GM12878 (cell line): ENCODE measurements around the gene PVALEF.

Experiments used
- BHLHE40 ChIP-seq, 2 experiments: fragments of 450-650 bp in 1 of 2; IDR thresholded peaks; 2 replicates each; pipeline ENCODE4 v1.6.1; 2011 to 2017; ENCODE audit warnings: low read depth in 2 of 2, borderline replicate concordance in 1 of 2, improper control_type of control experiment in 1 of 2, low read length in 1 of 2, mild to moderate bottlenecking in 1 of 2
- EP300 ChIP-seq, 2 experiments: fragments of 150-350 bp in 1 of 2; IDR thresholded peaks; 2 replicates each; pipeline ENCODE4 v1.6.1; 2011 to 2012; ENCODE audit warnings: low read depth in 2 of 2, low read length in 2 of 2, borderline replicate concordance in 1 of 2, improper control_type of control experiment in 1 of 2, inconsistent platforms in 1 of 2; ENCODE audit not compliant: control insufficient read depth in 1 of 2
- NBN ChIP-seq: fragments of 450-650 bp; IDR thresholded peaks from 2 replicates; pipeline ENCODE4 v1.6.1; 2016
- NR2C2 ChIP-seq: IDR thresholded peaks from 2 replicates; pipeline ENCODE4 v1.6.1; 2011; ENCODE audit warnings: borderline replicate concordance, low read depth; ENCODE audit not compliant: control insufficient read depth, insufficient read length
- POLR2A ChIP-seq: IDR thresholded peaks from 2 replicates; pipeline ENCODE4 v1.6.1; 2011; ENCODE audit warnings: low read depth, mild to moderate bottlenecking, low read length
- TAF1 ChIP-seq: IDR thresholded peaks from 2 replicates; pipeline ENCODE4 v1.6.1; 2011; ENCODE audit warnings: mild to moderate bottlenecking, low read depth, low read length, borderline replicate concordance
- YY1 ChIP-seq: IDR thresholded peaks from 2 replicates; pipeline ENCODE4 v1.6.1; 2011; ENCODE audit warnings: low read depth, mild to moderate bottlenecking, low read length
- TF ChIP-seq, protein P1 (sequence below): IDR thresholded peaks from 2 replicates; pipeline ENCODE4 v1.6.1; 2012; ENCODE audit warnings: low read depth, low read length, improper control_type of control experiment
- TF ChIP-seq, protein P2 (sequence below), 3 experiments: IDR thresholded peaks in 2 of 3; conservative IDR thresholded peaks in 1 of 3; 2 replicates each; pipeline ENCODE4 v1.5.1; 2011; ENCODE audit warnings: low read depth in 3 of 3, low read length in 3 of 3, mild to moderate bottlenecking in 3 of 3, control low read depth in 2 of 3, moderate library complexity in 2 of 3, inconsistent platforms in 1 of 3, mixed read lengths in 1 of 3; ENCODE audit not compliant: control insufficient read depth in 2 of 3, insufficient read depth in 1 of 3; ENCODE audit errors: extremely low read depth in 1 of 3

DNA sequence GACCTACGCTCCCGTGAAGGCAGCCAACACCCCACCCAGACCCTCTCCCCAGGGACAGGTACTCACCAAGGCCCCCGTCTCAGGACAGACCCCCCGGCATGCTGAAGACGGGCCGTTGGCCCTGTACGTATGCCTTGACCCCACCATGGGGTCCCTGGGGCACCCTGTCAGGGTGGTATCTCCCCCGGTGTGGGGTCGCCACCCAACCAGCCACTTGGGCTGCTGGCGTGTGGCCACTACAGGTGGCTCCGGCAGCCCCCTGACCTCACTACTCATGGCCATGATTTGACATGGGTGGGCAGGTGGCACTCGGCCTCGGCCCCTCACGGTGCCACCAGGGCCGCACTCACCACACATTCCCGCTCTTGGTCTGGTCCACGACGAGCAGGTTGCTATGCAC, 40.9 kb upstream of the PVALEF start:
- TF ChIP-seq POLR2A: no peak
- no peak for TF ChIP-seq NR2C2
- no peak for TF ChIP-seq EP300 (IDR thresholded peaks at IDR 0.05; ENCODE audit: borderline replicate concordance in 1 of 2, control insufficient read depth in 1 of 2, low read depth in 2 of 2, low read length in 2 of 2)
- TF ChIP-seq YY1: no peak
- no peak for TF ChIP-seq BHLHE40 (IDR thresholded peaks at IDR 0.05; ENCODE audit: borderline replicate concordance in 1 of 2, low read depth in 2 of 2, low read length in 1 of 2)
- TF ChIP-seq NBN: no peak
- TF ChIP-seq TAF1: no peak
- TF ChIP-seq, protein P1, sequence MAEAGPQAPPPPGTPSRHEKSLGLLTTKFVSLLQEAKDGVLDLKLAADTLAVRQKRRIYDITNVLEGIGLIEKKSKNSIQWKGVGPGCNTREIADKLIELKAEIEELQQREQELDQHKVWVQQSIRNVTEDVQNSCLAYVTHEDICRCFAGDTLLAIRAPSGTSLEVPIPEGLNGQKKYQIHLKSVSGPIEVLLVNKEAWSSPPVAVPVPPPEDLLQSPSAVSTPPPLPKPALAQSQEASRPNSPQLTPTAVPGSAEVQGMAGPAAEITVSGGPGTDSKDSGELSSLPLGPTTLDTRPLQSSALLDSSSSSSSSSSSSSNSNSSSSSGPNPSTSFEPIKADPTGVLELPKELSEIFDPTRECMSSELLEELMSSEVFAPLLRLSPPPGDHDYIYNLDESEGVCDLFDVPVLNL: no peak
- TF ChIP-seq, protein P2, sequence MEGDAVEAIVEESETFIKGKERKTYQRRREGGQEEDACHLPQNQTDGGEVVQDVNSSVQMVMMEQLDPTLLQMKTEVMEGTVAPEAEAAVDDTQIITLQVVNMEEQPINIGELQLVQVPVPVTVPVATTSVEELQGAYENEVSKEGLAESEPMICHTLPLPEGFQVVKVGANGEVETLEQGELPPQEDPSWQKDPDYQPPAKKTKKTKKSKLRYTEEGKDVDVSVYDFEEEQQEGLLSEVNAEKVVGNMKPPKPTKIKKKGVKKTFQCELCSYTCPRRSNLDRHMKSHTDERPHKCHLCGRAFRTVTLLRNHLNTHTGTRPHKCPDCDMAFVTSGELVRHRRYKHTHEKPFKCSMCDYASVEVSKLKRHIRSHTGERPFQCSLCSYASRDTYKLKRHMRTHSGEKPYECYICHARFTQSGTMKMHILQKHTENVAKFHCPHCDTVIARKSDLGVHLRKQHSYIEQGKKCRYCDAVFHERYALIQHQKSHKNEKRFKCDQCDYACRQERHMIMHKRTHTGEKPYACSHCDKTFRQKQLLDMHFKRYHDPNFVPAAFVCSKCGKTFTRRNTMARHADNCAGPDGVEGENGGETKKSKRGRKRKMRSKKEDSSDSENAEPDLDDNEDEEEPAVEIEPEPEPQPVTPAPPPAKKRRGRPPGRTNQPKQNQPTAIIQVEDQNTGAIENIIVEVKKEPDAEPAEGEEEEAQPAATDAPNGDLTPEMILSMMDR (IDR thresholded peaks at IDR 0.05 in 2 of 3, conservative IDR thresholded peaks at IDR 0.05 in 1 of 3; ENCODE audit: control insufficient read depth in 2 of 3, extremely low read depth in 1 of 3, insufficient read depth in 1 of 3, low read depth in 3 of 3, low read length in 3 of 3): no peak
